HS-27A (cell line): ENCODE measurements around the gene SPP1.
"Not testable (repeated sequence)": the region's sequence is repeated elsewhere in the genome, so short reads cannot be mapped to it uniquely, and the experiment has no call there.

Experiments
- DNase-seq: peaks from one replicate; pipeline ENCODE4 v3.0.0-alpha.2; 2012; ENCODE audit warnings: low read depth, missing footprints

Gene SPP1

DNA sequence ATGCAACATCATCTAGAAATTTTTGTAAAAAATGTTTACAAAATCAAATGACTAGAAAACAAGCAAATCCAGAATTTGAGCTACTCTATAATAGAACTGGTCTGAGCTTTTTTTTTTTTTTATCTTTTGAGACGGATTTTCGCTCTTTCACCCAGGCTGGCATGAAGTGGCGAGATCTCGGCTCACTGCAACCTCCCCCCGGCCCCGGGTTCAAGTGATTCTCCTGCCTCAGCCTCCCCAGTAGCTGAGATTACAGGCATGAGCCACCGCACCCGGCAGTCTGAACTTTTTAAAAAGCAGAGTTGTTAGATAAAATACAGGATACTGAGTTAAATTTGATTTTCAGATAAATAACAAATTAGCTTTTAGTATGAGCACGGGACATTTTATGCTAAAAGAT is 11.0 kb downstream of the SPP1 start:
- DNase-seq: no peak

GRCh38 chr4:87989765-87990164 is 14.3 kb downstream of the SPP1 start:
- DNase-seq: no peak

GRCh38 chr4:87995435-87995834 is 19.9 kb downstream of the SPP1 start:
- DNase-seq: no peak

DNA sequence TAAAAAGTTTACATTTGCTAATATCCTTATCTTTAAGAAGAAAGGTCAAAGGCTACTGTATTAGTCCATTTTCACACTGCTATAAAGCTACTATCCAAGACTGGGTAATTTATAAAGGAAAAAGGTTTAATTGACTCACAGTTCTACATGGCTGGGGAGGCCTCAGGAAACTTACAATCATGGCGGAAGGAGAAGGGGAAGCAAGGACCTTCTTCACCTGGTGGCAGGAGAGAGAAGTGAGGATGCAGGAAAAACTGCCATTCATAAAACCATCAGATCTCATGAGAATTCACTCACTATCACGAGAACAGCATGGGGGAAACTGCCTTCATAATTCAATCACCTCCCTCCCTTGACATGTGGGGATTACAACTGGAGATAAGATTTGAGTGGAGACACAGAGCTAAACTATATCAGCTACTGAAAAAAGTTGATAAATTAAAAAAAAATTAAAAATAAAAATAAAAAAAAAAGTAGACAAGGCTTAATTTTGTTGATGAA is 23.7 kb downstream of the SPP1 start:
- not testable (repeated sequence) for DNase-seq

DNA sequence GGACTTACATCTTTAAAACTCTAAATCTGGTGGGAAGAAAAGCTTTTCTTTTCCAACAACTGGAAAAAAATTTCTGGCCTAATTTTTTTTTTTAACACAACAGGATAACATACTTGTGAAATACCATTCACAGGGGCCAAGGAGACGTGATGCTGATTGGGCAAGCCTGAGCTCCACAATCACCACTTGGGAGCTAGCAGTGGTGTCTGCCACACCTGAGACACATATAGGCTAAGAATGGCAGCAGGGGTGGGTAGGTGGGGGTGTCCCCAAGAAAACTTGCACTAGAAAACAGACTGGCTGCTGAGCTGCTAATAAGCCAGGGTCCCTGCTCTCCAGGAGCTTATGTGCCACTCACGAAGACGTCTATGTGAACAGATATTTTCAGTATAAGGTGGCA is 26.4 kb downstream of the SPP1 start:
- DNase-seq: no peak

DNA sequence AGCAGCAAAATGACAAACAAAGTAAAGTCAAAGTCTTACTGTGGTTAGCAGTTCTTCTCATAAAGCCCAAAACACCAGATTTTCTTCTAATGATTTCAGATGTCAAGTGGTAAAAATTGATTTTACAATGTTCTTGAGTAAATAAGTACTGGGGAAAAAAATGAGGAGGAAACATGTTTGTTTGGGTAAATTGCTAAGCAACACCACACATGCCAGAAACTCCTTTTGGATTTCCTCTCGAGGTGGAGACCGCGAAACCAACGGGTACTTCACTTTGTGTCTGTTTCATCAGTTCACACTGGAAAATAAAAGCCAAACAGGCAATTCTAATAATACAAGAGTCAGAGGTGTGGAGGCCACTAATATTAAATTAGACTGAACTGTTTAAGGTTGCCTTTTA is 27.3 kb downstream of the SPP1 start:
- DNase-seq: no peak

DNA sequence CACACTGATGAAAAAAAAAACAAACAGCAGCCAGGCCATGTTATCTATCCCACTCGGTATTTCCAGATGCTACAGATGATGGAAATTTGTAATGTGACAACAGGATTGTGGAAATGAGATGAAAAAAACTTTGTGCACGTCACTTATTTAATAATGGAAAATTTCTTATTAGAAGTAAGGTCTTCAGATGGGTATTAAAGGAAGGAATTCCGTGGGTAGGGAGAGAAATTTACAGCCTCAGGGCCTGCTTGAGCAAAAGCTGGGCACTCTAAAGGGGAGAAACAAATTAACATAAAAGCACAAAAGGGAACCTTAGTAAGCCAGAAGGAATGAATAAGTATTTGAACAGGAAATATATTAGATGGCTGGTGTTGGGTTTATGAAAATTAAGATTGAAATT is 27.7 kb downstream of the SPP1 start:
- no peak for DNase-seq

DNA sequence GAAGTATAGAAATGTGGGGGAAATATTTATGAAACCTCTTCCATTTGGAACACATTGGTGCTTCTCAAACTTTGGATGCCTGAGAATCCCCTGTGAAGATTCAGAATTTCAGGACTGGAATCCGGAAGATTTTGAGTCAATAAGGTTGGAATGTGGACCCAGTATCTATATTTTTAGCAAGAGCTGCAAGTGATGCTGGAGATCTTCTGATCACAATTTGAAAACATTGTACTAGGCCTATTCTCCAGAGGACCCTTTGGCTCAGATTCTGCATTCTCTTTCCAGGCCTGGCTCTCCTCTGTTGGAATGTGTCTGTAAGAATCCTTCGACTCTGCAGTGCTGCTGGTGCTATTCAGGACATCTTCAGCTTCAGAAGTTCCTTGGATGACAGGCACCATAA is 29.6 kb downstream of the SPP1 start:
- no peak for DNase-seq

- DNase-seq: no peak
These were observed 30.4 kb downstream of the SPP1 start for GRCh38 chr4:88005946-88006345.

- DNase-seq: no peak
These were observed 31.4 kb downstream of the SPP1 start for GRCh38 chr4:88006956-88007303.

GRCh38 chr4:88007304-88008121 is 32.0 kb downstream of the SPP1 start, which contains the start of gene PKD2:
TSS of gene PKD2 (plus strand) at chr4:88007635. CDS start at chr4:88007734, 99 bp downstream.
- no peak for DNase-seq

GRCh38 chr4:88008122-88008742 is 32.7 kb downstream of the SPP1 start:
- DNase-seq: no peak

GRCh38 chr4:88008743-88009171 is 33.2 kb downstream of the SPP1 start:
- no peak for DNase-seq

DNA sequence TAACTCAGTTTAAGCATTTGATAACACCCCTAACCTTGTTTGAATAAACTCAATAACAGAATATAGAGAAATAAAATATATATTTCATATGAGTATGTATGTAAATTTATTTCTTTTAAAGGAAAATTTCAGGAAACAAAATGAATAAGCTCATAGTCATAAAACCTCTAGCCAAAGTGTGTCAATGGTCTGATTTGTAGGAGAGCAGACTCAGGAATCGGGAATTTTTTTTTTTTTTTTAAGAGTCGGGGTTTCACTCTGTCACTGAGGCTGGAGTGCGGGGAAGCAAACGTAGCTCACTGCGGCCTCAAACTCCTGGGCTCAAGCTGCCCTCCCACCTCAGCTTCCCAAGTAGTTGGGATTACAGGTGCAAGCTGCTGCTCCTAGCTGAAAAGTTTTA is 34.4 kb downstream of the SPP1 start:
- DNase-seq: no peak

DNA sequence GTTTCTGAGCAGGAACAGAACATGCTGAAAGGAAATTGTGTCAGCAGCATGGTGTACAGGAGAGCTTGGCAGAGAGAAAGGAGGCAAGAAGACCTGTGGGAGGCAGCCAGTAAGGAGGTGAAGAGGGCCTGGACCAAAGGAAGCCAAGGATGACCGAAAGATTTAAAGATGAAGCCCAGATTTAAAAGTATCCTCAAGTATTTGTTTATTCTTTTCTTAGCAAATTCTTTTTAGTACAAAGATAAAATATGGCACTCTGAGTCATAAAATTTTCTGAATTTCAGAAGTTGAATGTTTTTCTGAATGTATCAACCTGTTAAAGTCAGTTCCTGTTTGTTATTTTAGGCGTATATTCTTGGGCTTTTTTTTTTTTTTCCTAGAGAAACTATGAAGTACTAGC is 35.5 kb downstream of the SPP1 start:
- no peak for DNase-seq

DNA sequence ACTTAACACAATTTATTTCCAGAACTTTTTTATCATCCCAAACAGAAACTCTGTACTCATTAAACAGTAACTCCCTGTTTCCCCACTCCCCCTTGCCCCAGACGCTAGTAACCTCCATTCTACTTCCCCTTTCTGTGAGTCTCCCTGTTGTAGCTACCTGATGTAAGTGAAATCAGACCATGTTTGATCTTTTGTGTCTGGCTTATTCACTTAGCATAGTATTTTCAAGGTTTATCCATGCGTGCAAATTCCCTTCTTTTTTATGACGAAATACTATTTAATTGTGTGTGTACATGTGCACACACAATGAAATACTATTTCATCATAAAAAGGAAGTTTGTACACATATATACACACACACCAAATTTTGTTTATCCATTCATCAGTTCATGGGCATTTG is 37.1 kb downstream of the SPP1 start:
- DNase-seq: no peak

DNA sequence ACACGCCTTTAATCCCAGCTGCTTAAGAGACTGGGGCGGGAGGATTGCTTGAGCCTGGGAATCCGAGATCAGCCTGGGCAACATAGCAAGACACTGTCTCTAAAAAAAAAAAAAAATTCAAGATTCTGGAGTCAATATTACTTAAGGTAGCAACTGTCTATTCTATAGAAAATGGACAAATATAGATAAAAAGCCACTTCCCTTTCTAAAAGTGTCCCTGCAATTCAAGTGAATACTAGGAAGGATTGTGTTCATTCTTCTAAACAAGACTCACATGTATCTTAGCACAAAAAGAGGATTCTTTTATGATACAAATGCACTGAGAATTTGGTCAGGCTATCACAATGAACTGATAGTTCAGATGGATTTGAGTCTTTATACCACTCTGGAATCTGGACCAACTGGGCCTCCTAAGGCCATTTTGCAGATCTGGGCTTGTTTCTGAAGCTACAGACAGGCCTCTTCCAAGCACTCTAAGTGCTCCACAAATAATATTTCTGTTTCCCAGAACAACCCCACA is 38.9 kb downstream of the SPP1 start:
- DNase-seq: no peak

- no peak for DNase-seq
These were observed 40.3 kb downstream of the SPP1 start for GRCh38 chr4:88015659-88016295.

DNA sequence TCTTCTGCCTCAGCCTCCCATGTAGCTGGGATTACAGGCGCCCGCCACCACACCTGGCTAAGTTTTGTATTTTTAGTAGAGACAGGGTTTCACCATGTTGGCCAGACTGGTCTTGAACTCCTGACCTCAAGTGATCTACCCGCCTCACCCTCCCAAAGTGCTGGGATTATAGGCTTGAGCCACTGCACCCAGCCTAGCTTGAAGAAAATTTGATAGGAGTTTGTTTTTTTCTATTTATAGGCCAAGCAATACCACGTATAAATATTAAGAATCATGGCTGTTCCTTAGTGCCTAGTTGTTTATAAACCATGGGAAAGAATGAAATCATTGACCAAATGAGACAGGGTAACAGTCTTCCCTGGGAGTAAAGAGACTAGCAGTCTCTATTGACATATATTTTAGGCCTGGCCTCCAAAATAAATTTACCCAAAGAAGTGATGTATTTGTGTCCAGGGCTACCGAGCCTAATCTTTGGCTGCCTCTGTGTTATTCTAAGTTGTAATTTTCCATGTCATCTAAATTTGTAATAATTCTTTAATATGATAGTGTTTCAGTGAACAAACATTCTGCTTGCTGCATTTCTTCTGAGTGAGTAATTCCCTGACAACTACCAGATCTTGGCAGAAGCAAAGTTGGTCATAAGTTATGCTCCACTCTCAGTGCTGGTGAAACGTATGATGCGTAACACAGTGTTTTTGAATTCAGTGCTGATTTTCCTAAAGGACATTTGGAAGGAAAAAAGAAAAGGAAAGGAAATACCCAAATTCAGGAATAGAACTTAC is 42.2 kb downstream of the SPP1 start:
- peak; percentile 82 for DNase-seq

DNA sequence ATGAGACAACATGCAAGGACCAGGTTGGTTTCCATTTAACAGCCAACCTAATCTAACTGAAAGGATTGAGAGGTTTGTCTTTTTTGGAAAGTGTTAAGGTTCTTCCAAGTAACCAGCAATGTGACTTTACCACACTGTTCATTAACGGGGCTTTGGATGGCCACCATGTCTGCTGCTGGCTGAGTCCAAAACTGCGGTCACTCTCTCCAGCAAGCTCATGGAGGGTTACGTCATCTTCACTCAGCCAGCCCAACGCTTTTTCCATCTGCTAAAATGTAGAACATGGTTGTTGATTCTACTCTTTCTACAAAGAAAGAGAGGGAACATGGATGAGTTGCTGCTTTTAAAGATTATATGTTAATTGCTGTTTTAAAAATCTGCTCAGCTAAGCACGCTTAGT is 43.0 kb downstream of the SPP1 start:
- DNase-seq: no peak

DNA sequence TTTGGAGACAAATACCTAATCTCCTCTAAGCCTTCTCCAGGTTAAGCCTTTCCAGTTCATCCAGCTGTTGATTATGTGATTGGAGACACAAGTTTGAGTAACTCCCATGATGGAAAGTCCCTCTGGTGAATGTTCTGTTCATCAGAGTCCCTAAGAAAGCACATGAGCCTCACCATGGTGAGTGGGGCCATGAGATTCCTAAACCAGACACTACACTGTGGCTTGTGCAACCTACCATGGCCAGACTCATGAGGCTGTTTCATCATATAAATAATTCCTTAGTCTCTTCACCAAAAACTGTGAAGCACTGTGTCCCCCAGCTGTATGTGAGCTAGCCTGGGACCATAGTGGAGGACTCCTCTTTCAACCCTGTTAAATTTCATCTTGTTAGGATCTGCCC is 46.3 kb downstream of the SPP1 start:
- DNase-seq: no peak

DNA sequence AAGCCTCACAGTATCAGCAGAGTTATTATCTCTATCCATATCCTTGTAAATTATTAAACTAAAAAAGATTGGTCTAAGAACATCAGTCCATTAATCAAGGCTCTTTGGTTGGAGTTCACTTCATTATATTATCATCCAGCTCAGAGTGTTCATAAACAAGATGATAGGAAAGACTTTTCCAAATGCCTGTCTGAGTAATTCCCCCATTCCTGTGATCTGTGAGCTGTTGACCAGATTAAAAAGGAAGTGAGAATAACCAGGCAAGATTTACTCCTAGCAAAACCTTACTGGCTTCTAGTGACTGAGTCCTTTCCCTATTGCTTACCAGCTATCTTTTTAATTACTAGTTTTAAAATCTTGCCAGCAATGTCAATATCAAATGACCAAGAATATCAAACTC is 46.8 kb downstream of the SPP1 start:
- no peak for DNase-seq
